ENCODE results near the gene CD320. TPM values are rescaled to one million over a fixed set of nuclear protein-coding genes. Genes with fewer than 3 reads are reported as not detected.

Gene CD320
- polyA plus RNA-seq, 1 donor from 2014 or later = 89.6 TPM

DNA sequence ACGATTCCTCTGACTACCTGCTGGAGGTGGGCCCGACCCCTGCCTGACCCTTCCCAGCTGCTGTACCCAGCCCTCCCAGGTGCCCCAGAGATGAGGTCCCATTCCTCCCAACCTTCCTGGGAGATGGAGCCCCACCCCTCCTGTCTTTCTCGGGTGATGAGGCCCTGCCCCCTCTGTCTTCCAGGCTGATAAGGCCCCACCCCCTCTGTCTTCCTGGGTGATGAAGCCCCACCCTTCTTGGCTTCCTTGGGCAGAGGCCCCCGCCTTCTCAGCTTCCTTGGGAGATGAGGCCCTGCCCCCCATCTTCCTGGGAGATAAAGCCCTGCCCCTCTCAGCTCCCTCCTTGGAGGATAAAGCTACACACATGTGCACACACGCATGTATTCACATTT lies 51.1 kb downstream of the CD320 start:
- Histone ChIP-seq H3K27ac (ENCODE audit: low read length) (no peak overlapping the region), H3K79me2 (replicated peaks; ENCODE audit: insufficient read depth, low read length) (no peaks in the 10 kb centered on the region), H3K4me2 (ENCODE audit: low read length) (no peak overlapping the region), H3K27me3 (ENCODE audit: insufficient read depth, low read depth, low read length) (no peaks in the 10 kb centered on the region), H3K9me3 (ENCODE audit: low read length) (no peaks in the 10 kb centered on the region), H3K9ac (ENCODE audit: low read length) (no peak overlapping the region), H3K36me3 (ENCODE audit: insufficient read depth, low read length) (peaks cover 8% of the 10 kb centered on the region), H3K4me3 (ENCODE audit: low read length) (no peak overlapping the region), H2AFZ (ENCODE audit: low read depth, low read length) (no peak overlapping the region), H4K20me1 (ENCODE audit: insufficient read depth) (no peaks in the 10 kb centered on the region), H3F3A (ENCODE audit: insufficient read depth, low read length, poor library complexity, severe bottlenecking) (no peaks in the 10 kb centered on the region), H3K9me2 (ENCODE audit: insufficient read depth, low read length) (no peaks in the 10 kb centered on the region)
- TF ChIP-seq TAF1 (IDR thresholded peaks at IDR 0.05; ENCODE audit: low read depth) (no peak), RAD21 (conservative IDR thresholded peaks at IDR 0.05) (no peak), POLR2AphosphoS5 (IDR thresholded peaks at IDR 0.05) (no peak), EZH2 (IDR thresholded peaks at IDR 0.05; ENCODE audit: borderline replicate concordance, insufficient read depth, low read length, poor library complexity, severe bottlenecking) (no peak), CTCF (IDR thresholded peaks at IDR 0.05; ENCODE audit: poor library complexity, severe bottlenecking) (no peak), MXI1 (conservative IDR thresholded peaks at IDR 0.05; ENCODE audit: poor library complexity, severe bottlenecking) (no peak), SMC3 (conservative IDR thresholded peaks at IDR 0.05; ENCODE audit: poor library complexity) (no peak), EP300 (conservative IDR thresholded peaks at IDR 0.05; ENCODE audit: poor library complexity, severe bottlenecking) (no peak)
- TF ChIP-seq, protein P1, sequence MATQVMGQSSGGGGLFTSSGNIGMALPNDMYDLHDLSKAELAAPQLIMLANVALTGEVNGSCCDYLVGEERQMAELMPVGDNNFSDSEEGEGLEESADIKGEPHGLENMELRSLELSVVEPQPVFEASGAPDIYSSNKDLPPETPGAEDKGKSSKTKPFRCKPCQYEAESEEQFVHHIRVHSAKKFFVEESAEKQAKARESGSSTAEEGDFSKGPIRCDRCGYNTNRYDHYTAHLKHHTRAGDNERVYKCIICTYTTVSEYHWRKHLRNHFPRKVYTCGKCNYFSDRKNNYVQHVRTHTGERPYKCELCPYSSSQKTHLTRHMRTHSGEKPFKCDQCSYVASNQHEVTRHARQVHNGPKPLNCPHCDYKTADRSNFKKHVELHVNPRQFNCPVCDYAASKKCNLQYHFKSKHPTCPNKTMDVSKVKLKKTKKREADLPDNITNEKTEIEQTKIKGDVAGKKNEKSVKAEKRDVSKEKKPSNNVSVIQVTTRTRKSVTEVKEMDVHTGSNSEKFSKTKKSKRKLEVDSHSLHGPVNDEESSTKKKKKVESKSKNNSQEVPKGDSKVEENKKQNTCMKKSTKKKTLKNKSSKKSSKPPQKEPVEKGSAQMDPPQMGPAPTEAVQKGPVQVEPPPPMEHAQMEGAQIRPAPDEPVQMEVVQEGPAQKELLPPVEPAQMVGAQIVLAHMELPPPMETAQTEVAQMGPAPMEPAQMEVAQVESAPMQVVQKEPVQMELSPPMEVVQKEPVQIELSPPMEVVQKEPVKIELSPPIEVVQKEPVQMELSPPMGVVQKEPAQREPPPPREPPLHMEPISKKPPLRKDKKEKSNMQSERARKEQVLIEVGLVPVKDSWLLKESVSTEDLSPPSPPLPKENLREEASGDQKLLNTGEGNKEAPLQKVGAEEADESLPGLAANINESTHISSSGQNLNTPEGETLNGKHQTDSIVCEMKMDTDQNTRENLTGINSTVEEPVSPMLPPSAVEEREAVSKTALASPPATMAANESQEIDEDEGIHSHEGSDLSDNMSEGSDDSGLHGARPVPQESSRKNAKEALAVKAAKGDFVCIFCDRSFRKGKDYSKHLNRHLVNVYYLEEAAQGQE (IDR thresholded peaks at IDR 0.05; ENCODE audit: borderline replicate concordance) = no peak

DNA sequence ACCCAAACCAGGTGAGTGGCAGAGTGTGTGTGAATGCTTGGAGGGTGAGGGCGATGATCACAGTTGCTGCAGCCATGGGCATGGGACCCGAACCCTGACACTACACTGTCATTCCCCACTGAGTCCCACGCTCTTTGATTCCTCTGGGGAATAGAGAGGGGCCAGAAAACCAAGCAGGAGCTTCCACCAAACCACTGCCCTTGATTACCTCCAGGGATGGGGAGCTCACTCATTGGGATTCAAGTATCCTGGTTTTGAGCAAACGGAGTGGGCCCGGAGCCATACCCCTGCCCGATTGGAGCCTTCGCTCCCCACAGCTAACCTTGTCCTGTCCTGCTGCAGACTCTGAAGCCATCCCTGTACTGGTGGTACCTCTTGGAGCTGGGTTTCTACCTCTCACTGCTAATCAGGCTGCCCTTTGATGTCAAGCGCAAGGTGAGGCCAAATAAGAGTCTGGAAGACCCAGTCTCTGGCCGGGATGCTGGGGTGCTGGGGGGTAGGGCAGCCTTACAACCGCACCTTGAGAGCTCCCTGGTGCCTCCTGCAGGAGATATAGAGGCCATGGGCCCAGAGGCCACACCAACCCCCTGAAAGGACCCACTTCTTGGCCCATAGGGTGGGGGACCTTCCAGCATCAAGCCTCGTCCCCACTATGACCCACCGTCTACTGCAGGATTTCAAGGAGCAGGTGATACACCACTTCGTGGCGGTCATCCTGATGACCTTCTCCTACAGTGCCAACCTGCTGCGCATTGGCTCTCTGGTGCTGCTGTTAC lies 51.7 kb downstream of the CD320 start:
- H3K9me3 ChIP-seq (ENCODE audit: low read length) = no peaks in the 10 kb centered on the region
- H3K27ac ChIP-seq (ENCODE audit: low read length) = no peak overlapping the region
- no peak for TF ChIP-seq EP300 (conservative IDR thresholded peaks at IDR 0.05; ENCODE audit: poor library complexity, severe bottlenecking)
- no peak for TF ChIP-seq EZH2 (IDR thresholded peaks at IDR 0.05; ENCODE audit: borderline replicate concordance, insufficient read depth, low read length, poor library complexity, severe bottlenecking)
- no peak for TF ChIP-seq CTCF (IDR thresholded peaks at IDR 0.05; ENCODE audit: poor library complexity, severe bottlenecking)
- no peak for TF ChIP-seq RAD21 (conservative IDR thresholded peaks at IDR 0.05)
- H3K4me3 ChIP-seq (ENCODE audit: low read length) = no peak overlapping the region
- no peak overlapping the region for H3K4me2 ChIP-seq (ENCODE audit: low read length)
- H3F3A ChIP-seq (ENCODE audit: insufficient read depth, low read length, poor library complexity, severe bottlenecking) = no peaks in the 10 kb centered on the region
- H3K9ac ChIP-seq (ENCODE audit: low read length) = no peak overlapping the region
- no peaks in the 10 kb centered on the region for H4K20me1 ChIP-seq (ENCODE audit: insufficient read depth)
- no peaks in the 10 kb centered on the region for H3K9me2 ChIP-seq (ENCODE audit: insufficient read depth, low read length)
- H2AFZ ChIP-seq (ENCODE audit: low read depth, low read length) = no peak overlapping the region
- H3K27me3 ChIP-seq (ENCODE audit: insufficient read depth, low read depth, low read length) = no peaks in the 10 kb centered on the region
- H3K79me2 ChIP-seq (replicated peaks; ENCODE audit: insufficient read depth, low read length) = no peaks in the 10 kb centered on the region
- H3K36me3 ChIP-seq (ENCODE audit: insufficient read depth, low read length) = peaks cover 8% of the 10 kb centered on the region
